K562 (cell line): ENCODE measurements around the gene FMN2. TPM values are rescaled to one million over a fixed set of nuclear protein-coding genes. Genes with fewer than 3 reads are reported as not detected.

ENCODE experiments used
- ATAC-seq: fragments of 200-7000 bp; cut with Tn5 transposase; 3 replicates; pipeline ENCODE4 v1.9.1; 2020; ENCODE audit warnings: moderate library complexity
- BruUV-seq: library from RNA; stranded (reverse); fragments of 400-500 nt; replicated peaks from 2 replicates; lab custom pipeline; 2021; lab: Mats Ljungman, UMichigan
- CTCF ChIA-PET: fragments of 300-600 bp; formaldehyde crosslinking; extraction: SDS; loops from one replicate; lab custom pipeline; 2021; ENCODE audit warnings: low intra/inter-chr PET ratio; lab: Yijun Ruan, JAX
- POLR2A ChIA-PET: fragments of 300-600, 350-650 bp; sonication (Branson Sonifier 250); formaldehyde crosslinking; extraction: SDS; loops from one replicate; lab custom pipeline; 2021; ENCODE audit warnings: antibody characterized with exemption, inconsistent platforms; lab: Yijun Ruan, JAX
- DNase-seq, 4 experiments: peaks; one replicate each; pipeline versions ENCODE4 v3.0.0 to v3.0.0-alpha.2; 2011 to 2018; ENCODE audit warnings: low spot score in 3 of 4, mixed read lengths in 3 of 4; ENCODE audit errors: extremely low read depth in 1 of 4
- FAIRE-seq: peaks from 2 replicates; lab custom pipeline; 2011; peaks lifted over from hg19 to GRCh38; lab: Jason Lieb, UNC
- H2AFZ ChIP-seq: 2 replicates; pipeline ENCODE4 v1.6.0; 2011; ENCODE audit warnings: low read depth, low read length, control low read depth, inconsistent platforms
- H3K27ac ChIP-seq: fragments of 200-600 bp; 3 replicates; pipeline ENCODE4 v1.8.0; 2011; ENCODE audit warnings: low read depth, mild to moderate bottlenecking, control low read depth, inconsistent platforms, low read length, moderate library complexity, mixed read lengths; ENCODE audit errors: extremely low read depth
- H3K27me3 ChIP-seq, 2 experiments: fragments of 300-600 bp in 1 of 2; 2 replicates in 1 of 2; 3 replicates in 1 of 2; pipeline versions ENCODE4 v1.6.0 to v1.8.0; 2011; ENCODE audit warnings: inconsistent platforms in 2 of 2, low read length in 2 of 2, mild to moderate bottlenecking in 1 of 2, mixed read lengths in 1 of 2, moderate library complexity in 1 of 2; ENCODE audit not compliant: control insufficient read depth in 2 of 2, insufficient read depth in 2 of 2
- H3K36me3 ChIP-seq: fragments of 300-600 bp; 3 replicates; pipeline ENCODE4 v1.8.0; 2011; ENCODE audit warnings: mild to moderate bottlenecking, low read length, inconsistent platforms; ENCODE audit not compliant: control insufficient read depth, insufficient read depth
- H3K4me1 ChIP-seq, 2 experiments: fragments of 200-600 bp in 1 of 2; replicated peaks in 1 of 2; 2 replicates in 1 of 2; 3 replicates in 1 of 2; pipeline versions ENCODE4 v1.5.1 to v1.8.0; 2011; ENCODE audit warnings: inconsistent platforms in 2 of 2, low read length in 2 of 2, mild to moderate bottlenecking in 1 of 2, mixed read lengths in 1 of 2, moderate library complexity in 1 of 2; ENCODE audit not compliant: control insufficient read depth in 2 of 2, insufficient read depth in 2 of 2
- H3K4me2 ChIP-seq: 2 replicates; pipeline ENCODE4 v1.6.1; 2011; ENCODE audit warnings: low read length, control low read depth, inconsistent platforms, mixed read lengths; ENCODE audit not compliant: insufficient read depth
- H3K4me3 ChIP-seq: fragments of 200-600 bp; sonication (generic), shearing (Covaris generic); 2 replicates; pipeline ENCODE4 v1.5.1; 2016; ENCODE audit warnings: control low read depth, inconsistent platforms
- H3K79me2 ChIP-seq: fragments of 200-600 bp; 3 replicates; pipeline ENCODE4 v1.8.0; 2011; ENCODE audit warnings: low read length, inconsistent platforms; ENCODE audit not compliant: control insufficient read depth, insufficient read depth
- H3K9ac ChIP-seq, 2 experiments: 2 replicates each; pipeline versions ENCODE4 v1.6.0 to v1.6.1; 2011; ENCODE audit warnings: low read depth in 2 of 2, low read length in 2 of 2, control low read depth in 1 of 2, inconsistent platforms in 1 of 2, mild to moderate bottlenecking in 1 of 2, mixed read lengths in 1 of 2; ENCODE audit not compliant: insufficient read depth in 1 of 2
- H3K9me1 ChIP-seq: one replicate; pipeline ENCODE4 v1.6.0; 2011; ENCODE audit warnings: inconsistent platforms, mild to moderate bottlenecking, low read length, moderate library complexity; ENCODE audit not compliant: control insufficient read depth, insufficient read depth
- H3K9me3 ChIP-seq: replicated peaks from 2 replicates; pipeline ENCODE4 v1.5.1; 2011; ENCODE audit warnings: low read depth, low read length, inconsistent platforms; ENCODE audit not compliant: control insufficient read depth, insufficient read depth
- H4K20me1 ChIP-seq: replicated peaks from 2 replicates; pipeline ENCODE4 v1.6.1; 2011; ENCODE audit warnings: low read length, inconsistent platforms, mixed read lengths; ENCODE audit not compliant: control insufficient read depth, insufficient read depth
- TSHZ1 ChIP-seq: fragments of 250-450 bp; sonication (Bioruptor Pico); IDR thresholded peaks from 2 replicates; pipeline ENCODE4 v1.4.0; 2020; ENCODE audit warnings: mild to moderate bottlenecking, moderate library complexity
- ZSCAN29 ChIP-seq: fragments of 450-650 bp; IDR thresholded peaks from 2 replicates; pipeline ENCODE4 v1.6.1; 2017
- WGBS: fragments of 100-300 bp; shearing (Covaris generic); methylation state at CpG from one replicate; pipeline ENCODE4 v1.1.6; 2016; ENCODE audit warnings: low coverage, mixed read lengths; ENCODE audit not compliant: insufficient coverage; ENCODE audit errors: missing lambda C conversion rate; 5-methylcytosine and 5-hydroxymethylcytosine counted together
- in situ Hi-C: fragments of 300-500 bp; cut with MboI; formaldehyde crosslinking; loops from 4 replicates; pipeline ENCODE4 v1.15.0; 2018; ENCODE audit warnings: inconsistent platforms, mixed read lengths
- intact Hi-C: fragments of 100-400 bp; cut with micrococcal nuclease; formaldehyde crosslinking; loops from 2 replicates; pipeline ENCODE4 v1.14.2; 2022
- polyA plus RNA-seq, 8 experiments: library from polyadenylated mRNA; depleted of rRNA in 4 of 8; stranded (reverse) in 5 of 8; unstranded in 3 of 8; fragments of >200 nt; fragmentation: Nextera tagmentation in 2 of 8; fragmentation: Illumina TruSeq in 1 of 8; extraction: Ambion mirVana in 2 of 8; extraction: Trizol in 1 of 8; gene quantifications; 2 replicates each; pipeline versions ENCODE4 v1.2.1 to v1.2.3, GENCODE V29; 2011 to 2014; ENCODE audit warnings: inconsistent platforms in 1 of 8, missing spikeins in 1 of 8
- total RNA-seq, 7 experiments: library from RNA; depleted of rRNA in 6 of 7; stranded (reverse); fragments of >200 nt in 6 of 7; fragmentation: Illumina TruSeq in 2 of 7; extraction: Trizol in 2 of 7; gene quantifications; 2 replicates each; pipeline versions ENCODE4 v1.2.1 to v1.2.3, GENCODE V29; 2011 to 2021; ENCODE audit warnings: low replicate concordance in 1 of 7
- TF ChIP-seq, protein P1 (sequence below): fragments of 250-450 bp; sonication (Bioruptor Pico); IDR thresholded peaks from 2 replicates; pipeline ENCODE4 v1.8.0; 2021; ENCODE audit warnings: borderline replicate concordance, mild to moderate bottlenecking, moderate library complexity; ENCODE audit not compliant: poor library complexity, severe bottlenecking

Gene FMN2
- total and polyA plus RNA-seq, 9 of the 15 experiments (the other 6 are each of a cell fraction or from before 2014, with no cell fraction given): 0.15 to 0.45 (median 0.16) TPM; not detected in 3

GRCh38 chr1:240293706-240294105 is 202.0 kb downstream of the FMN2 start:
- no peaks in the 10 kb centered on the region for H3K9me1 ChIP-seq
- BruUV-seq: no TSS peak
- no peak overlapping the region for H2AFZ ChIP-seq
- no peaks in the 10 kb centered on the region for H3K27me3 ChIP-seq
- intact Hi-C loops (no loop called here), in situ Hi-C loops (no loop called here)
- no peaks in the 10 kb centered on the region for H3K79me2 ChIP-seq
- no peak for TF ChIP-seq TSHZ1 (CRISPR knock-in tag)
- no peak for TF ChIP-seq ZSCAN29
- TF ChIP-seq, protein P1, sequence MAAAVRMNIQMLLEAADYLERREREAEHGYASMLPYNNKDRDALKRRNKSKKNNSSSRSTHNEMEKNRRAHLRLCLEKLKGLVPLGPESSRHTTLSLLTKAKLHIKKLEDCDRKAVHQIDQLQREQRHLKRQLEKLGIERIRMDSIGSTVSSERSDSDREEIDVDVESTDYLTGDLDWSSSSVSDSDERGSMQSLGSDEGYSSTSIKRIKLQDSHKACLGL: no peak
- POLR2A ChIA-PET: no interaction called here
- H4K20me1 ChIP-seq: no peaks in the 10 kb centered on the region
- no peaks in the 10 kb centered on the region for H3K36me3 ChIP-seq
- H3K9me3 ChIP-seq: no peaks in the 10 kb centered on the region
- WGBS: 3% methylated on average over 2 of the region's 2 CpGs
- H3K9ac ChIP-seq: no peak overlapping the region
- ATAC-seq: no peak
- no peak for DNase-seq
- H3K27ac ChIP-seq: no peak overlapping the region
- FAIRE-seq: no peak
- H3K4me2 ChIP-seq: no peak overlapping the region
- no peaks in the 10 kb centered on the region for H3K4me1 ChIP-seq
- no peak overlapping the region for H3K4me3 ChIP-seq
- CTCF ChIA-PET: no interaction called here
